ENCODE results near the gene GIGYF1. TPM values are rescaled to one million over a fixed set of nuclear protein-coding genes. Genes with fewer than 3 reads are reported as not detected.

Gene GIGYF1
- total and polyA plus RNA-seq, 2 of the 13 experiments (the other 11 are each of a cell fraction or from before 2014, with no cell fraction given): 7.6 to 16.1 TPM

DNA sequence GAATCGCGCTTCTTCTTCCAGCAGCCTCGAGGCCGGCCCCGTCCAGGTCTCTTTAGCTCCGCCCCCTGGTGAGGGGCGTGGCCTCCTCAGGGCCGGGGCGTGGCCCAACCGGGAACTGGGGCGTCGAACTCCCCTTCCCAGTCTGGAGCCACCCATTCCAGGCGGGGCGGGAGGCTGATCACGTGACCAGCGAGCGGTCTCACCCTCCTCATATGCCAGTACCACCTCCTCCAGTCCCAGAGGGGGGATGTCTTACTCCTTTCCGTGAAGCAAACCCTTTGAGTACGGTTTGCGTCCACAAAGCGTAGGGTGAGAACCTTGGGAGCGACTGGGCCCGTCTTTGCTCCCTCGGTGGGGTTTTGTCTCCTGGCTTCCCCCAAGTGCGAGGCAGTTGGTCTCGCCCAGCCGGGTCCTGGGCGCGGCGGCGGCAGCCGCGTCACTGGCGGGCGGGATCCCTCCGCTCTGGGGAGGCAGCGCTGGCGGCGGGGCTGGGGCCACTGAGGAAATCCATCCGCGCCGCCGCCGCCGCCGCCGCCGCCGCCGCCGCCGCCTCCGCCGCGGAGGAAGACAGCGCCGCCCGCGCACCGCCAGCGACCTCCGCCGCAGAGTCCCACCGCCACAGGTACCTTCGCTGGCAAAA lies 20.6 kb downstream of the GIGYF1 start, which contains the start of gene GNB2 (continued):
- TF ChIP-seq ZNF460 (CRISPR knock-in tag; IDR thresholded peaks at IDR 0.05; ENCODE audit: borderline replicate concordance): no peak
- no peak for TF ChIP-seq MBNL3 (CRISPR knock-in tag; conservative IDR thresholded peaks at IDR 0.05)
- 0 out of 2 replicates have a peak, but pooled peaks have one; percentile 52 for TF ChIP-seq RNF2 (conservative IDR thresholded peaks at IDR 0.05; ENCODE audit: low read depth)
- TF ChIP-seq ZFP62 (CRISPR knock-in tag; IDR thresholded peaks at IDR 0.05): no peak
- TF ChIP-seq RXRA (CRISPR knock-in tag; IDR thresholded peaks at IDR 0.05): peak; percentile 49; the same call in 1 of the 2 replicates
- TF ChIP-seq SMAD9 (CRISPR knock-in tag; IDR thresholded peaks at IDR 0.05): no peak
- TF ChIP-seq ZNF362 (CRISPR knock-in tag; IDR thresholded peaks at IDR 0.05; ENCODE audit: borderline replicate concordance): 0 out of 2 replicates have a peak, but pooled peaks have one; percentile 12
- TF ChIP-seq SIN3A (IDR thresholded peaks at IDR 0.05; ENCODE audit: borderline replicate concordance, low read depth, low read length): peak; percentile 36; the same call in 1 of the 2 replicates
- TF ChIP-seq GTF2F1 (IDR thresholded peaks at IDR 0.05; ENCODE audit: low read length): peak; percentile 87; the same call in 1 of the 2 replicates
- peak; percentile 54; the same call in 1 of the 2 replicates for TF ChIP-seq ZNF772 (CRISPR knock-in tag; IDR thresholded peaks at IDR 0.05)
- TF ChIP-seq CBFB (CRISPR knock-in tag; IDR thresholded peaks at IDR 0.05): 0 out of 2 replicates have a peak, but pooled peaks have one; percentile 47
- TF ChIP-seq ZSCAN29 (CRISPR knock-in tag; conservative IDR thresholded peaks at IDR 0.05): 0 out of 2 replicates have a peak, but pooled peaks have one; percentile 52
- no peak; the same call in 1 of the 2 replicates for TF ChIP-seq SALL2 (CRISPR knock-in tag; IDR thresholded peaks at IDR 0.05)
- peak; percentile 81 for TF ChIP-seq ZFP91 (CRISPR knock-in tag; IDR thresholded peaks at IDR 0.05; ENCODE audit: borderline replicate concordance)
- TF ChIP-seq ZNF841 (CRISPR knock-in tag; IDR thresholded peaks at IDR 0.05; ENCODE audit: borderline replicate concordance): no peak
- no peak; the same call in 1 of the 2 replicates for TF ChIP-seq THAP9 (CRISPR knock-in tag; IDR thresholded peaks at IDR 0.05; ENCODE audit: borderline replicate concordance)
- peak; percentile 65 for TF ChIP-seq PHF20 (CRISPR knock-in tag; IDR thresholded peaks at IDR 0.05)
- TF ChIP-seq ZNF788 (CRISPR knock-in tag; IDR thresholded peaks at IDR 0.05; ENCODE audit: borderline replicate concordance): peak; percentile 66; the same call in 1 of the 2 replicates
- TF ChIP-seq TBP (CRISPR knock-in tag; IDR thresholded peaks at IDR 0.05): 0 out of 2 replicates have a peak, but pooled peaks have one; percentile 25
- TF ChIP-seq, protein P1, sequence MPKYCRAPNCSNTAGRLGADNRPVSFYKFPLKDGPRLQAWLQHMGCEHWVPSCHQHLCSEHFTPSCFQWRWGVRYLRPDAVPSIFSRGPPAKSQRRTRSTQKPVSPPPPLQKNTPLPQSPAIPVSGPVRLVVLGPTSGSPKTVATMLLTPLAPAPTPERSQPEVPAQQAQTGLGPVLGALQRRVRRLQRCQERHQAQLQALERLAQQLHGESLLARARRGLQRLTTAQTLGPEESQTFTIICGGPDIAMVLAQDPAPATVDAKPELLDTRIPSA (CRISPR knock-in tag; IDR thresholded peaks at IDR 0.05; ENCODE audit: borderline replicate concordance): peak; percentile 39; the same call in 1 of the 2 replicates
- no peak for TF ChIP-seq CENPX (CRISPR knock-in tag; IDR thresholded peaks at IDR 0.05)
- TF ChIP-seq ZNF569 (CRISPR knock-in tag; IDR thresholded peaks at IDR 0.05; ENCODE audit: borderline replicate concordance): no peak
- no peak for TF ChIP-seq ZNF468 (CRISPR knock-in tag; IDR thresholded peaks at IDR 0.05)

All from HepG2 (cell line).